Activated CD4-positive, alpha-beta T cell treated with anti-CD3 and anti-CD28 coated beads, Interleukin-10, Interleukin-2, amounts not matched to agents 100 ng/mL and 50 ng/mL, durations not matched to agents 16 hours and 8 hours (primary cell): ENCODE data around the gene CLEC18A.
"Not testable (repeated sequence)": the region's sequence is repeated elsewhere in the genome, so short reads cannot be mapped to it uniquely, and the experiment has no call there.

Experiments
- DNase-seq: peaks from one replicate; pipeline ENCODE4 v3.0.0-alpha.2; 2020

Gene CLEC18A

GRCh38 chr16:69952572-69953355 lies 1.6 kb downstream of the CLEC18A start:
- not testable (repeated sequence) for DNase-seq

GRCh38 chr16:69954241-69954640 lies 3.1 kb downstream of the CLEC18A start:
- DNase-seq, result not testable (repeated sequence)

- not testable (repeated sequence) for DNase-seq
Observed at GRCh38 chr16:69963312-69963711, 12.2 kb downstream of the CLEC18A start.

GRCh38 chr16:69964960-69965660 lies 14.0 kb downstream of the CLEC18A start:
- DNase-seq, result not testable (repeated sequence)

- DNase-seq, result not testable (repeated sequence)
Observed at GRCh38 chr16:69965661-69966054, 14.5 kb downstream of the CLEC18A start.

- not testable (repeated sequence) for DNase-seq
Observed at GRCh38 chr16:69967688-69968087, 16.6 kb downstream of the CLEC18A start.

GRCh38 chr16:69968125-69968524 lies 17.0 kb downstream of the CLEC18A start:
- not testable (repeated sequence) for DNase-seq

GRCh38 chr16:69969657-69970056 lies 18.5 kb downstream of the CLEC18A start:
- not testable (repeated sequence) for DNase-seq

GRCh38 chr16:69972120-69972519 lies 21.0 kb downstream of the CLEC18A start:
- DNase-seq, result not testable (repeated sequence)

- not testable (repeated sequence) for DNase-seq
Observed at GRCh38 chr16:69972935-69973334, 21.8 kb downstream of the CLEC18A start.

- not testable (repeated sequence) for DNase-seq
Observed at GRCh38 chr16:69985196-69985595, 34.1 kb downstream of the CLEC18A start.

GRCh38 chr16:69997956-69998355 lies 46.8 kb downstream of the CLEC18A start:
- DNase-seq, result not testable (repeated sequence)

GRCh38 chr16:69999801-70000200 lies 48.7 kb downstream of the CLEC18A start:
- DNase-seq, result not testable (repeated sequence)

GRCh38 chr16:70003511-70003910 lies 52.4 kb downstream of the CLEC18A start:
- DNase-seq, result not testable (repeated sequence)

- DNase-seq, result not testable (repeated sequence)
Observed at GRCh38 chr16:70008604-70009003, 57.5 kb downstream of the CLEC18A start.

- DNase-seq, result not testable (repeated sequence)
Observed at GRCh38 chr16:70010615-70011014, 59.5 kb downstream of the CLEC18A start.

GRCh38 chr16:70011120-70011519 lies 60.0 kb downstream of the CLEC18A start:
- DNase-seq, result not testable (repeated sequence)

- not testable (repeated sequence) for DNase-seq
Observed at GRCh38 chr16:70012354-70012753, 61.2 kb downstream of the CLEC18A start.

- not testable (repeated sequence) for DNase-seq
Observed at GRCh38 chr16:70012951-70013350, 61.8 kb downstream of the CLEC18A start.
